Neuronal stem cell (in vitro differentiated cells): Measurements from ENCODE around the gene DENND5A.
A peak's percentile ranks its signal among the peaks of the same experiment; 100 is the strongest.

Source experiments
- DNase-seq: peaks from one replicate; pipeline ENCODE4 v3.0.0-alpha.2; 2013; ENCODE audit warnings: low spot score
- H2AFZ ChIP-seq: one replicate; pipeline ENCODE4 v1.6.1; 2013; ENCODE audit warnings: mild to moderate bottlenecking, low read length, inconsistent platforms
- H2AK5ac ChIP-seq: 2 replicates; pipeline ENCODE4 v1.6.1; 2013; ENCODE audit warnings: low read depth, mild to moderate bottlenecking, inconsistent platforms, low read length, moderate library complexity, mixed read lengths
- H2BK120ac ChIP-seq: 2 replicates; pipeline ENCODE4 v1.6.1; 2013; ENCODE audit warnings: low read depth, mild to moderate bottlenecking, inconsistent platforms, low read length, moderate library complexity, mixed read lengths
- H2BK12ac ChIP-seq: one replicate; pipeline ENCODE4 v1.6.1; 2013; ENCODE audit warnings: low read length, inconsistent platforms
- H2BK15ac ChIP-seq: 2 replicates; pipeline ENCODE4 v1.6.1; 2013; ENCODE audit warnings: mild to moderate bottlenecking, low read length, inconsistent platforms, mixed read lengths
- H2BK5ac ChIP-seq: one replicate; pipeline ENCODE4 v1.6.1; 2013; ENCODE audit warnings: inconsistent platforms, mild to moderate bottlenecking, low read length, moderate library complexity
- H3K14ac ChIP-seq: one replicate; pipeline ENCODE4 v1.6.1; 2013; ENCODE audit warnings: low read length, inconsistent platforms
- H3K18ac ChIP-seq: 2 replicates; pipeline ENCODE4 v1.6.1; 2013; ENCODE audit warnings: low read length, inconsistent platforms
- H3K23ac ChIP-seq: 2 replicates; pipeline ENCODE4 v1.6.1; 2013; ENCODE audit warnings: low read depth, mild to moderate bottlenecking, mixed read lengths, low read length, inconsistent platforms; ENCODE audit not compliant: poor library complexity
- H3K27ac ChIP-seq: replicated peaks from 3 replicates; pipeline ENCODE4 v1.5.1; 2013; ENCODE audit warnings: low read length, inconsistent platforms
- H3K27me3 ChIP-seq, 3 experiments: 2 replicates each; pipeline ENCODE4 v1.6.1; 2013; ENCODE audit warnings: low read length in 3 of 3, mild to moderate bottlenecking in 2 of 3, inconsistent platforms in 1 of 3, low read depth in 1 of 3, mixed read lengths in 1 of 3, moderate library complexity in 1 of 3; ENCODE audit not compliant: control insufficient read depth in 3 of 3, insufficient read depth in 3 of 3
- H3K36me3 ChIP-seq, 2 donors: replicated peaks in 1 of 2; 2 replicates each; pipeline ENCODE4 v1.6.1; 2013; ENCODE audit warnings: low read length in 2 of 2; ENCODE audit not compliant: control insufficient read depth in 2 of 2, insufficient read depth in 2 of 2
- H3K4ac ChIP-seq: 2 replicates; pipeline ENCODE4 v1.6.1; 2013; ENCODE audit warnings: inconsistent platforms, mild to moderate bottlenecking, low read length, moderate library complexity
- H3K4me1 ChIP-seq, 2 donors: 1 replicate in 1 of 2; 2 replicates in 1 of 2; pipeline ENCODE4 v1.6.1; 2013; ENCODE audit warnings: low read length in 2 of 2, low read depth in 1 of 2; ENCODE audit not compliant: control insufficient read depth in 2 of 2, insufficient read depth in 1 of 2
- H3K4me2 ChIP-seq: one replicate; pipeline ENCODE4 v1.6.1; 2013; ENCODE audit warnings: mild to moderate bottlenecking, low read length, inconsistent platforms; ENCODE audit not compliant: insufficient read depth, poor library complexity, severe bottlenecking
- H3K4me3 ChIP-seq, 2 donors: 2 replicates each; pipeline ENCODE4 v1.5.1; 2013; ENCODE audit warnings: low read length in 2 of 2, mild to moderate bottlenecking in 2 of 2, inconsistent platforms in 1 of 2, moderate library complexity in 1 of 2
- H3K79me1 ChIP-seq: one replicate; pipeline ENCODE4 v1.6.1; 2013; ENCODE audit warnings: low read depth, mild to moderate bottlenecking, inconsistent platforms, low read length, moderate library complexity
- H3K9ac ChIP-seq: one replicate; pipeline ENCODE4 v1.6.1; 2013; ENCODE audit warnings: mild to moderate bottlenecking, low read depth, low read length, inconsistent platforms; ENCODE audit not compliant: poor library complexity
- H3K9me3 ChIP-seq, 2 donors: replicated peaks in 1 of 2; 2 replicates each; pipeline versions ENCODE3 to v1.6.1; 2013; ENCODE audit warnings: low read length in 2 of 2, mild to moderate bottlenecking in 2 of 2, inconsistent platforms in 1 of 2, low read depth in 1 of 2, mixed read lengths in 1 of 2, moderate library complexity in 1 of 2; ENCODE audit not compliant: control insufficient read depth in 2 of 2, insufficient read depth in 1 of 2
- H4K8ac ChIP-seq: one replicate; pipeline ENCODE4 v1.6.1; 2013; ENCODE audit warnings: low read depth, mild to moderate bottlenecking, inconsistent platforms, low read length, moderate library complexity
- H4K91ac ChIP-seq: one replicate; pipeline ENCODE4 v1.6.1; 2013; ENCODE audit warnings: low read length, low read depth, mild to moderate bottlenecking, inconsistent platforms; ENCODE audit not compliant: poor library complexity
- WGBS, 2 donors: extraction: QIAGEN DNeasy Blood & Tissue Kit; methylation state at CpG; one replicate each; pipeline ENCODE4 v1.1.7; 2013; ENCODE audit warnings: missing lambda C conversion rate in 2 of 2, mixed read lengths in 1 of 2; ENCODE audit not compliant: insufficient read length in 2 of 2, insufficient replicate concordance in 1 of 2; ENCODE audit errors: extremely low coverage in 2 of 2; 5-methylcytosine and 5-hydroxymethylcytosine counted together

The DENND5A gene

GRCh38 chr11:9138612-9139579 is 126.3 kb downstream of the DENND5A start:
- Histone ChIP-seq H3K9me3 (no peaks in the 10 kb centered on the region), H3K4me3 (no peak overlapping the region), H2BK120ac (no peak overlapping the region), H2BK12ac (no peak overlapping the region), H3K27ac (no peak overlapping the region), H3K36me3 (peaks cover 42 to 92% of the 10 kb centered on the region in 2 donors), H3K4me2 (no peak overlapping the region), H3K4me1 (peaks cover 0 to 5% of the 10 kb centered on the region in 2 donors), H3K14ac (no peak overlapping the region), H4K91ac (no peak overlapping the region), H3K27me3 (no peaks in the 10 kb centered on the region), H3K79me1 (no peaks in the 10 kb centered on the region), H4K8ac (no peak overlapping the region), H2AK5ac (no peak overlapping the region), H2BK15ac (no peak overlapping the region), H2BK5ac (no peak overlapping the region), H3K4ac (no peak overlapping the region), H3K23ac (no peak overlapping the region), H3K9ac (no peak overlapping the region), H3K18ac (no peak overlapping the region), H2AFZ (no peak overlapping the region)
- no peak for DNase-seq
- no CpG with 5 or more reads among the region's 18 CpGs for WGBS, 2 donors

- no peak overlapping the region for H2BK15ac ChIP-seq
- H3K79me1 ChIP-seq: no peaks in the 10 kb centered on the region
- no peak for DNase-seq
- no peaks in the 10 kb centered on the region for H3K9me3 ChIP-seq
- no peak overlapping the region for H2AK5ac ChIP-seq
- no peak overlapping the region for H2BK120ac ChIP-seq
- no peak overlapping the region for H2BK12ac ChIP-seq
- H3K27ac ChIP-seq: no peak overlapping the region
- no peak overlapping the region for H3K9ac ChIP-seq
- peaks cover 35 to 92% of the 10 kb centered on the region in 2 donors for H3K36me3 ChIP-seq
- H3K4me1 ChIP-seq: peaks cover 0 to 5% of the 10 kb centered on the region in 2 donors
- no peak overlapping the region for H2BK5ac ChIP-seq
- H3K4me2 ChIP-seq: no peak overlapping the region
- no peak overlapping the region for H3K4ac ChIP-seq
- no peak overlapping the region for H3K14ac ChIP-seq
- no peak overlapping the region for H4K8ac ChIP-seq
- no peak overlapping the region for H4K91ac ChIP-seq
- no CpG with 5 or more reads among the region's 3 CpGs for WGBS, 2 donors
- no peak overlapping the region for H3K4me3 ChIP-seq
- no peak overlapping the region for H3K18ac ChIP-seq
- H3K27me3 ChIP-seq: no peaks in the 10 kb centered on the region
- H3K23ac ChIP-seq: no peak overlapping the region
- no peak overlapping the region for H2AFZ ChIP-seq
These were observed 127.1 kb downstream of the DENND5A start for GRCh38 chr11:9138133-9138453.

GRCh38 chr11:9137293-9138132 is 127.6 kb downstream of the DENND5A start:
- Histone ChIP-seq H3K4me2 (no peak overlapping the region), H3K79me1 (no peaks in the 10 kb centered on the region), H4K91ac (no peak overlapping the region), H3K9ac (no peak overlapping the region), H3K27me3 (no peaks in the 10 kb centered on the region), H4K8ac (no peak overlapping the region), H3K23ac (no peak overlapping the region), H2BK15ac (no peak overlapping the region), H3K4me3 (no peak overlapping the region), H3K4ac (no peak overlapping the region), H2BK12ac (no peak overlapping the region), H3K4me1 (peaks cover 0 to 5% of the 10 kb centered on the region in 2 donors), H3K14ac (no peak overlapping the region), H2AFZ (no peak overlapping the region), H2BK120ac (no peak overlapping the region), H2AK5ac (no peak overlapping the region), H2BK5ac (no peak overlapping the region), H3K36me3 (peaks cover 29 to 92% of the 10 kb centered on the region in 2 donors), H3K27ac (no peak overlapping the region), H3K18ac (no peak overlapping the region), H3K9me3 (no peaks in the 10 kb centered on the region)
- WGBS, 2 donors: no CpG with 5 or more reads among the region's 10 CpGs
- peak; percentile 67 for DNase-seq

- peaks cover 0 to 5% of the 10 kb centered on the region in 2 donors for H3K4me1 ChIP-seq
- H3K4ac ChIP-seq: no peak overlapping the region
- no peak for DNase-seq
- no peak overlapping the region for H2BK15ac ChIP-seq
- H2BK5ac ChIP-seq: no peak overlapping the region
- H3K9me3 ChIP-seq: no peaks in the 10 kb centered on the region
- H3K18ac ChIP-seq: no peak overlapping the region
- H3K9ac ChIP-seq: no peak overlapping the region
- H3K27ac ChIP-seq: no peak overlapping the region
- H3K23ac ChIP-seq: no peak overlapping the region
- no peak overlapping the region for H3K14ac ChIP-seq
- H4K8ac ChIP-seq: no peak overlapping the region
- H2BK120ac ChIP-seq: no peak overlapping the region
- H2AFZ ChIP-seq: no peak overlapping the region
- H2BK12ac ChIP-seq: no peak overlapping the region
- no CpG with 5 or more reads among the region's 2 CpGs for whole genome bisulfite sequencing, 2 donors
- H3K4me3 ChIP-seq: no peak overlapping the region
- H3K4me2 ChIP-seq: no peak overlapping the region
- peaks cover 23 to 87% of the 10 kb centered on the region in 2 donors for H3K36me3 ChIP-seq
- no peaks in the 10 kb centered on the region for H3K79me1 ChIP-seq
- no peaks in the 10 kb centered on the region for H3K27me3 ChIP-seq
- H4K91ac ChIP-seq: no peak overlapping the region
- H2AK5ac ChIP-seq: no peak overlapping the region
These were observed 128.4 kb downstream of the DENND5A start for GRCh38 chr11:9136741-9137140.
